Measurements from ENCODE around the gene LHFPL2.

Gene LHFPL2

DNA sequence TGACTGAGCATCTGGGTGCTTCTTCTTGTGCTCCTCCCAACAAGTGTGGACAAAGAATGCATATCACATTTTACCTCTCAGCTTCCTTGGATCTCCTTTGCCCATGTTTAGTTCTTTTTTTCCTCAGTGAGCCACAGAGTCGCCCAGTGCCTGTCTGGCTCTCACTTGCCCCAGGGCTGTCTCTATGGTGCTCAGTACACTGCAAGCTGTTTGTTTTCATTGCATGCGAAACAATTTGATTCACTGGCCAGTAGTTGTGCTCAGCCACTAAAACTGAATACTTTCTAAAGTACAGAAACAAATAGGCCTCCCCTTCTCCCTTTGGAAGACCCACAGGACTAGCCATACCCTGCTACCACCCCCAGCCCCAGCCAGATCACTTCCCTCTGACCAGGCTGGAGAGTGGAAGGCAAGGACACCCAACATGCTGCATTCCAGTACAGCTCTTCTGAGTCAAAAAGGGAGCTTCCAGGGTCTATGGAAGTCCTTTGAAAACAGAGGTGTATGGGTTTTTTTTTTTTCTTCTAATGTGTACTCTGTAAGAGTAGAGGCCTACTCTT, 3.8 kb downstream of the LHFPL2 start:
- POLR2A ChIA-PET = no interaction called here
- TF ChIP-seq, protein P1, sequence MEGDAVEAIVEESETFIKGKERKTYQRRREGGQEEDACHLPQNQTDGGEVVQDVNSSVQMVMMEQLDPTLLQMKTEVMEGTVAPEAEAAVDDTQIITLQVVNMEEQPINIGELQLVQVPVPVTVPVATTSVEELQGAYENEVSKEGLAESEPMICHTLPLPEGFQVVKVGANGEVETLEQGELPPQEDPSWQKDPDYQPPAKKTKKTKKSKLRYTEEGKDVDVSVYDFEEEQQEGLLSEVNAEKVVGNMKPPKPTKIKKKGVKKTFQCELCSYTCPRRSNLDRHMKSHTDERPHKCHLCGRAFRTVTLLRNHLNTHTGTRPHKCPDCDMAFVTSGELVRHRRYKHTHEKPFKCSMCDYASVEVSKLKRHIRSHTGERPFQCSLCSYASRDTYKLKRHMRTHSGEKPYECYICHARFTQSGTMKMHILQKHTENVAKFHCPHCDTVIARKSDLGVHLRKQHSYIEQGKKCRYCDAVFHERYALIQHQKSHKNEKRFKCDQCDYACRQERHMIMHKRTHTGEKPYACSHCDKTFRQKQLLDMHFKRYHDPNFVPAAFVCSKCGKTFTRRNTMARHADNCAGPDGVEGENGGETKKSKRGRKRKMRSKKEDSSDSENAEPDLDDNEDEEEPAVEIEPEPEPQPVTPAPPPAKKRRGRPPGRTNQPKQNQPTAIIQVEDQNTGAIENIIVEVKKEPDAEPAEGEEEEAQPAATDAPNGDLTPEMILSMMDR (IDR thresholded peaks at IDR 0.05; ENCODE audit: control extremely low read depth, extremely low read depth, low read depth, missing control alignments) = no peak
- DNase-seq (ENCODE audit: extremely low spot score) = no peak
- CTCF ChIA-PET = interaction anchor here (0.6 to 1.3 kb wide), 3 partner anchors 12 to 242 kb away, joined by 3 read pairs; no protein-coding TSS in a partner anchor

DNA sequence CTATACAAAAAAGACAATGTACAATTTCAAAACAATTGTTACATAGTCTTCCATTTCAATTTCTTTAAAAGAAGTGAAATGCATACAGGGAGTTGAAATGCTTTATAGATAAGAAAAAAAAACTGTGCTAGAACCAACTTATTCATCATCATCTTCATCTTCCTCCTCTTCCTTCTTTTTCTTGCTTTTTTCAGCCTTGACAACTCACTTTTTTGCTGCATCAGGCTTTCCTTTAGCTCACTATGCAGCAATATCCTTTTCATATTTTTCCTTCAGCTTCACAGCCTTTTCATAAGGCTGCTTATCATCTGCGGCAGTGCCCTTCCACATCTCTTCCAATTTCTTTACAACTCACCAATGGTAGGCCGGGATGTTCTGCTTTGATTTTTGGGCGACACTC, 4.4 kb downstream of the LHFPL2 start:
- no peak for DNase-seq (ENCODE audit: extremely low spot score)
- ChIA-PET POLR2A (no interaction called here), CTCF (interaction anchor here (1.1 to 1.3 kb wide), 2 partner anchors 11 to 14 kb away, joined by 3 read pairs; no protein-coding TSS in a partner anchor)
- TF ChIP-seq, protein P1 (IDR thresholded peaks at IDR 0.05; ENCODE audit: control extremely low read depth, extremely low read depth, low read depth, missing control alignments) = no peak

DNA sequence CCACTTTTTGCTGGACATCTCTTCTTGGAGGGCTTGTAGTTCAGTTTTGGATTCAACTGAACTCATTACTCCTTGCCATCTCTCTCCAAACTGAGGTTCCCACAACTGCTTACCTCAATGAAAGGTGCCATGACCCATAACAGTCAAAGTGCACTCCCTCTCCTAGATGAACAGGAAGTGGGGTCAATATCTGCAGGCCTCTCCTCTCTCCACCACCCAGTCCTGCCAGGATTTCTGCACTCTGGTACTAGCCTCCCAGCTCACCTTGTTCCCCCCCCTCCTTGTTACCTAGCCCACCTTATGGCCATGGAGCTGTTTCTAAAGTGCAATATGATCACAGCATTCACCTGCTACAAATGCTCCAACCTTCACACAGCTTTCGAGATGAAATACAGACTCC, 5.9 kb downstream of the LHFPL2 start:
- TF ChIP-seq, protein P1 (IDR thresholded peaks at IDR 0.05; ENCODE audit: control extremely low read depth, extremely low read depth, low read depth, missing control alignments) = no peak
- ChIA-PET POLR2A (no interaction called here), CTCF (interaction anchor here (1.9 to 2.7 kb wide), 2 partner anchors 11 to 28 kb away, joined by 4 to 10 read pairs; no protein-coding TSS in a partner anchor)
- no peak for DNase-seq (ENCODE audit: extremely low spot score)

DNA sequence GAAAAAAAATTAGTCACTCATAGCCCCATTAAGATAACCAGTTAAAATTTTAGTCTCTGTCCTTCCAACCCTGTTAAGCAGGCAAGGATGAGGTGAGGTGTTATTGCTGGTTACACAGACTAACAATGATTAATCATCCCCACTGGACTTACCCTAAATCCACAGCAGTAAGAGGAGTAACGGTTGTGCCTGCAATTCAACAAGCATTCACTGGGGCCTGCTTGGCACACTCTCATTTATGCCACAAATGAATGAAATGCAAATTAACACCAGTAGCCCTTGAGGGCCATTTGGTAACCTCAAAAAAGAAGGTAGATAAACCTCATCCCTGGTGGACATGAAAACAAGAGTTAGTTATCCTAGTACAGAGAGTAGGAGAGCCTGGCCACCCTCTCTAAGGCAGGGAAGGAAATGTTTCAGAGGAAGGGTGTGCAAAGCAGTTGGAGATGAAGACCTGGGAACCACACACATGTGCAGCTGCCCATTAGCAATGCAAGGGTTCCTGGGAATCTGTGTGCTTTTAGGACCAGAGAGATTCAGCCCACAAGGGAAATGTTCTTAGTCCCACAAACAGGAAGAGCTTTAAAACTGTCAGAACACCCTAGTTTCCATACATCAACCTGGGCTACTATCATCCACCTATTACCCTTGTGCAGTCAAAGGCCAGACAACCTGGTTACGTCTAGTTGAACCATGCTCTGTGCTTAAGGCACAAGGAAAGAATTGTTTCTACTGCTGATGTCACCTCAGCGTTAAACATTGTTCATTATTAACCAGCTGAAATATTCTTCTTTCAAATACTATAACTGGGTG, 7.7 kb downstream of the LHFPL2 start:
- TF ChIP-seq, protein P1 (IDR thresholded peaks at IDR 0.05; ENCODE audit: control extremely low read depth, extremely low read depth, low read depth, missing control alignments) = no peak
- no peak for DNase-seq (ENCODE audit: extremely low spot score)
- ChIA-PET CTCF (interaction anchor here (1.6 to 2.7 kb wide), 4 partner anchors 9 to 88 kb away, joined by 4 to 10 read pairs (median 4); no protein-coding TSS in a partner anchor), POLR2A (no interaction called here)

DNA sequence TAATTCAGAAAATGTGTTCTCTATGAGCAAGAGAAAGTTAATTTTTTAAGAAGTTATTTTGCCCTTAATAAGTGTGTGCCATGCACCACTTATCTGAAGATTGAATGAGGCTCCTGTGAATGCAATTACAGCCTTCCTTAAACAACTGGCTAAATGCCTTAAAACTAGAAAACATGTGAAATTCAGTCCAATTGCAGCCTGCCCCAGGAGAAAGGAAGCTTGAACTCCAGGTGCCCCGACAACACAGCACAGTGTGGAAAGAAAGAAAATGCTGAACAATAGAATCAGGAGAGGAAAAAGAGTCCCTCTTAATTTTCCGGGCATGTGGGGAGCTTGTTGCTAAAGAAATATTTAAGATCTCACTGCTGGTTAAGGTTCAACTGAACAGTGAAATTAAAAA, 8.8 kb downstream of the LHFPL2 start:
- ChIA-PET POLR2A (no interaction called here), CTCF (interaction anchor here (1.6 kb wide), 1 partner anchor 13 kb away, joined by 4 read pairs; no protein-coding TSS in a partner anchor)
- no peak for DNase-seq (ENCODE audit: extremely low spot score)
- TF ChIP-seq, protein P1 (IDR thresholded peaks at IDR 0.05; ENCODE audit: control extremely low read depth, extremely low read depth, low read depth, missing control alignments) = no peak

DNA sequence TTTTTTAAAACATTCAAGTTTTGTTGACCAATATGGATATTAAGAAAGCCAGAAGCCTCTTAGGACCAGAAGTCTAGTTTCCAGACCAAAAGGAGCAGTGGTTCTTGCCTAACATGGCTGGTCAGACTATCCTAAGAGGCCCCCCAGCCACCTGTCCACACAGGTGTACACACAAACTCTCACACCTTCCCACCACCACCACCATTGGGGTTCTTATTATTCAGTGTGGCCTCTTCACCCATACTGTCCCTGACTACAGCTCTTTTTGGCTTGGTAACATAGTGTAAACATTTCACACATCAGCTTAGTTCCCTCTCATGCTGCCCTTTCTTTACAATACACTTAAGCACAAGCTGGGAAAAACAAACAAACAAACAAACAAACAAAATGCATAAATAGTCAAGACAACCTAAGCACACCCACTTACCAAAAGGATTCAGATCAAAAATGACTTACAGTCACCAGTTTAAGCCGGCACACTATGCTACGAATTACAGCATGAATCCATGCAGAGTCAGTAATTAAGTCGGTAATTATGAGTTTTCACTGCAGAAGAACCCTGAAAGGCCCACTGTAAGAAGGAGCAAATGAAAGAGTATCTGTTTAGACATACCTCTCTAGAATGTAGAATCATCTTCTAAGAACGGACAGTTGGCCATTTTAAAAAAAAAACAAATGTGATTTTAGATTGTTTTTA, 9.5 kb downstream of the LHFPL2 start:
- no peak for DNase-seq (ENCODE audit: extremely low spot score)
- ChIA-PET POLR2A (no interaction called here), CTCF (interaction anchor here (1.0 to 1.2 kb wide), 2 partner anchors 18 to 102 kb away, joined by 3 read pairs; no protein-coding TSS in a partner anchor)

More for the DNA sequence above, 9.5 kb downstream of the LHFPL2 start:
- TF ChIP-seq, protein P1 (IDR thresholded peaks at IDR 0.05; ENCODE audit: control extremely low read depth, extremely low read depth, low read depth, missing control alignments) = no peak
